Activated CD4-positive, alpha-beta memory T cell treated with anti-CD3 and anti-CD28 coated beads for 36 hours (primary cell): ENCODE results near the gene RHBDF1. TPM values are rescaled to one million over a fixed set of nuclear protein-coding genes. Genes with fewer than 3 reads are reported as not detected.

Experiments
- CTCF ChIA-PET: fragments of 350-600 bp; sonication (Branson Sonifier 250); formaldehyde crosslinking; loops from one replicate; lab custom pipeline; 2021; ENCODE audit warnings: antibody characterized with exemption, inconsistent platforms; lab: Charles Lee
- POLR2A ChIA-PET: fragments of 350-600 bp; sonication (Branson Sonifier 250); formaldehyde crosslinking; loops from one replicate; lab custom pipeline; 2021; ENCODE audit warnings: antibody characterized with exemption; lab: Charles Lee
- DNase-seq: peaks from one replicate; pipeline ENCODE4 v3.0.0-alpha.2; 2020
- H3K27ac Mint-ChIP-seq: one replicate; pipeline ENCODE4 v1.8.0; 2021; ENCODE audit warnings: mixed read lengths
- H3K27me3 Mint-ChIP-seq: one replicate; pipeline ENCODE4 v1.8.0; 2021; ENCODE audit warnings: mixed read lengths
- H3K36me3 Mint-ChIP-seq: one replicate; pipeline ENCODE4 v1.8.0; 2021; ENCODE audit warnings: mixed read lengths
- H3K4me1 Mint-ChIP-seq: one replicate; pipeline ENCODE4 v1.8.0; 2021; ENCODE audit warnings: low read depth, mixed read lengths
- H3K4me3 Mint-ChIP-seq: one replicate; pipeline ENCODE4 v1.8.0; 2021; ENCODE audit warnings: mild to moderate bottlenecking, mixed read lengths
- H3K9me3 Mint-ChIP-seq: one replicate; pipeline ENCODE4 v1.8.0; 2021; ENCODE audit warnings: mixed read lengths
- intact Hi-C: fragments of 100-400 bp; cut with micrococcal nuclease; formaldehyde crosslinking; loops from one replicate; pipeline ENCODE4 v1.15.1; 2023
- total RNA-seq, 2 experiments: library from RNA; stranded (reverse); gene quantifications; one replicate each; pipeline ENCODE4 v1.2.3, GENCODE V29; 2021

Gene RHBDF1
- total RNA-seq: under 1 TPM in 1 of 2 experiments, not detected in 1; 0.43 TPM

GRCh38 chr16:72561-73548 lies at the start of gene RHBDF1:
RHBDF1 (minus strand) TSS chr16:72631; CDS start chr16:65015, 7,616 bp downstream.
- Mint-ChIP-seq H3K4me3 (peak within 1 kb of the TSS; percentile 44), H3K4me1 (peaks cover 18% of the 10 kb centered on the region), H3K9me3 (no peaks in the 10 kb centered on the region), H3K27ac (no peak within 1 kb of the TSS), H3K27me3 (peaks cover 25% of the 10 kb centered on the region), H3K36me3 (no peaks in the 10 kb centered on the region)
- DNase-seq: peak; percentile 27
- ChIA-PET CTCF (interaction anchor here (0.6 to 11.5 kb wide), 3 partner anchors 11 to 23 kb away, joined by 3 to 384 read pairs (median 3); no protein-coding TSS in a partner anchor), POLR2A (interaction anchor here (0.6 kb wide), 1 partner anchor 13 kb away, joined by 4 read pairs; no protein-coding TSS in a partner anchor)
- intact Hi-C loops: no loop called here

- Mint-ChIP-seq H3K27me3 (no peaks in the 10 kb centered on the region), H3K36me3 (peaks cover 6% of the 10 kb centered on the region), H3K9me3 (no peaks in the 10 kb centered on the region), H3K4me1 (no peaks in the 10 kb centered on the region), H3K27ac (no peak overlapping the region), H3K4me3 (no peak overlapping the region)
- ChIA-PET CTCF (interaction anchor here (0.8 to 4.7 kb wide), 2 partner anchors 14 to 19 kb away, joined by 3 to 49 read pairs; no protein-coding TSS in a partner anchor), POLR2A (no interaction called here)
- no peak for DNase-seq
- intact Hi-C loops: no loop called here
Measured at GRCh38 chr16:120756-121155, 48.3 kb upstream of the RHBDF1 start.

GRCh38 chr16:119835-120491 lies 47.5 kb upstream of the RHBDF1 start:
- H3K36me3 Mint-ChIP-seq: peaks cover 8% of the 10 kb centered on the region
- no peak overlapping the region for H3K4me3 Mint-ChIP-seq
- intact Hi-C loops: no loop called here
- ChIA-PET POLR2A (no interaction called here), CTCF (interaction anchor here (0.8 to 4.7 kb wide), 3 partner anchors 13 to 60 kb away, joined by 3 to 49 read pairs (median 4); partner anchors contain the start of gene HBQ1)
- no peaks in the 10 kb centered on the region for H3K27me3 Mint-ChIP-seq
- no peaks in the 10 kb centered on the region for H3K9me3 Mint-ChIP-seq
- no peak overlapping the region for H3K27ac Mint-ChIP-seq
- DNase-seq: no peak
- H3K4me1 Mint-ChIP-seq: no peaks in the 10 kb centered on the region

- Mint-ChIP-seq H3K27ac (no peak overlapping the region), H3K36me3 (peaks cover 10% of the 10 kb centered on the region), H3K4me1 (no peaks in the 10 kb centered on the region), H3K4me3 (no peak overlapping the region), H3K27me3 (no peaks in the 10 kb centered on the region), H3K9me3 (no peaks in the 10 kb centered on the region)
- CTCF ChIA-PET: interaction anchor here (1.3 to 4.7 kb wide), 2 partner anchors 13 to 61 kb away, joined by 4 to 49 read pairs; partner anchors contain the start of gene HBQ1
- intact Hi-C loops: no loop called here
- POLR2A ChIA-PET: no interaction called here
- DNase-seq: no peak
Measured at GRCh38 chr16:119295-119694, 46.9 kb upstream of the RHBDF1 start.

GRCh38 chr16:118857-119256 lies 46.4 kb upstream of the RHBDF1 start:
- Mint-ChIP-seq H3K27ac (no peak overlapping the region), H3K9me3 (no peaks in the 10 kb centered on the region), H3K36me3 (peaks cover 12% of the 10 kb centered on the region), H3K4me3 (no peak overlapping the region), H3K4me1 (peaks cover 1% of the 10 kb centered on the region), H3K27me3 (no peaks in the 10 kb centered on the region)
- intact Hi-C loops: no loop called here
- ChIA-PET CTCF (interaction anchor here (0.8 to 4.7 kb wide), 6 partner anchors 12 to 274 kb away, joined by 3 to 49 read pairs (median 5); no protein-coding TSS in a partner anchor), POLR2A (no interaction called here)
- no peak for DNase-seq

GRCh38 chr16:117379-118365 lies 45.2 kb upstream of the RHBDF1 start:
- CTCF ChIA-PET: interaction anchor here (0.6 to 4.7 kb wide), 17 partner anchors 8 to 459 kb away, joined by 3 to 49 read pairs (median 4); partner anchors contain the start of genes HBM and NPRL3
- POLR2A ChIA-PET: interaction anchor here (1.6 kb wide), 1 partner anchor 11 kb away, joined by 3 read pairs; no protein-coding TSS in a partner anchor
- H3K4me3 Mint-ChIP-seq: no peak overlapping the region

GRCh38 chr16:116015-116414 lies 43.6 kb upstream of the RHBDF1 start:
- ChIA-PET CTCF (interaction anchor here (1.5 to 4.7 kb wide), 3 partner anchors 9 to 247 kb away, joined by 4 to 49 read pairs (median 34); no protein-coding TSS in a partner anchor), POLR2A (no interaction called here)
- intact Hi-C loops: no loop called here
- Mint-ChIP-seq H3K4me1 (peaks cover 9% of the 10 kb centered on the region), H3K36me3 (peaks cover 20% of the 10 kb centered on the region), H3K4me3 (no peak overlapping the region), H3K27ac (no peak overlapping the region), H3K9me3 (no peaks in the 10 kb centered on the region), H3K27me3 (no peaks in the 10 kb centered on the region)
- DNase-seq: no peak

More at GRCh38 chr16:117379-118365, 45.2 kb upstream of the RHBDF1 start:
- H3K27me3 Mint-ChIP-seq: no peaks in the 10 kb centered on the region
- peaks cover 9% of the 10 kb centered on the region for H3K4me1 Mint-ChIP-seq
- DNase-seq: peak; percentile 63
- H3K36me3 Mint-ChIP-seq: peaks cover 13% of the 10 kb centered on the region
- intact Hi-C loops: no loop called here
- H3K27ac Mint-ChIP-seq: no peak overlapping the region
- no peaks in the 10 kb centered on the region for H3K9me3 Mint-ChIP-seq

GRCh38 chr16:114327-114726 lies 41.9 kb upstream of the RHBDF1 start:
- Mint-ChIP-seq H3K4me3 (no peak overlapping the region), H3K27ac (no peak overlapping the region), H3K9me3 (no peaks in the 10 kb centered on the region), H3K36me3 (peaks cover 27% of the 10 kb centered on the region), H3K27me3 (no peaks in the 10 kb centered on the region), H3K4me1 (peaks cover 9% of the 10 kb centered on the region)
- no peak for DNase-seq
- intact Hi-C loops: no loop called here
- ChIA-PET CTCF (no interaction called here), POLR2A (no interaction called here)

GRCh38 chr16:112153-112840 lies 39.9 kb upstream of the RHBDF1 start:
- no peaks in the 10 kb centered on the region for H3K27me3 Mint-ChIP-seq
- intact Hi-C loops: no loop called here
- no peak overlapping the region for H3K4me3 Mint-ChIP-seq
- no peaks in the 10 kb centered on the region for H3K9me3 Mint-ChIP-seq
- H3K27ac Mint-ChIP-seq: no peak overlapping the region
- CTCF ChIA-PET: no interaction called here
- peaks cover 9% of the 10 kb centered on the region for H3K4me1 Mint-ChIP-seq
- peaks cover 26% of the 10 kb centered on the region for H3K36me3 Mint-ChIP-seq
- POLR2A ChIA-PET: no interaction called here
- DNase-seq: no peak

GRCh38 chr16:106623-107324 lies 34.3 kb upstream of the RHBDF1 start:
- ChIA-PET POLR2A (interaction anchor here (0.6 to 1.2 kb wide), 3 partner anchors 10 to 21 kb away, joined by 3 read pairs; no protein-coding TSS in a partner anchor), CTCF (interaction anchor here (0.6 to 7.0 kb wide), 48 partner anchors 9 to 543 kb away, joined by 3 to 66 read pairs (median 4); partner anchors contain the start of genes AXIN1, HBQ1, LUC7L and NPRL3)
- H3K9me3 Mint-ChIP-seq: no peaks in the 10 kb centered on the region
- H3K27ac Mint-ChIP-seq: no peak overlapping the region
- peaks cover 14% of the 10 kb centered on the region for H3K36me3 Mint-ChIP-seq
- no peaks in the 10 kb centered on the region for H3K27me3 Mint-ChIP-seq
- H3K4me3 Mint-ChIP-seq: no peak overlapping the region
- DNase-seq: peak; percentile 62
- H3K4me1 Mint-ChIP-seq: no peaks in the 10 kb centered on the region
- intact Hi-C loops: loop anchor here (2.0 to 5.0 kb wide), 2 partner anchors 74 to 256 kb away; partner anchors contain the start of gene HBQ1
